H9 (cell line): ENCODE data around the gene ITPR3. TPM values are rescaled to one million over a fixed set of nuclear protein-coding genes. Genes with fewer than 3 reads are reported as not detected.

Experiments used
- DNase-seq: peaks from one replicate; pipeline ENCODE4 v3.0.0-alpha.2; 2017
- H2AFZ ChIP-seq: one replicate; pipeline ENCODE4 v1.6.1; 2013; ENCODE audit warnings: mild to moderate bottlenecking, low read length, control low read depth, moderate library complexity
- H2AK5ac ChIP-seq: 2 replicates; pipeline ENCODE4 v1.6.1; 2013; ENCODE audit warnings: low read length, control low read depth, mixed read lengths; ENCODE audit not compliant: insufficient read length
- H2BK120ac ChIP-seq: one replicate; pipeline ENCODE4 v1.6.1; 2013; ENCODE audit warnings: low read depth, mild to moderate bottlenecking, low read length, control low read depth, inconsistent platforms; ENCODE audit not compliant: poor library complexity, severe bottlenecking
- H2BK12ac ChIP-seq: 2 replicates; pipeline ENCODE4 v1.6.1; 2013; ENCODE audit warnings: low read length, control low read depth, mixed read lengths, low read depth; ENCODE audit not compliant: insufficient read length
- H2BK15ac ChIP-seq: 2 replicates; pipeline ENCODE4 v1.6.1; 2013; ENCODE audit warnings: low read depth, low read length, control low read depth
- H2BK20ac ChIP-seq: one replicate; pipeline ENCODE4 v1.6.1; 2013; ENCODE audit warnings: low read depth, mild to moderate bottlenecking, low read length, control low read depth, inconsistent platforms; ENCODE audit not compliant: poor library complexity, severe bottlenecking
- H2BK5ac ChIP-seq: 2 replicates; pipeline ENCODE4 v1.6.1; 2013; ENCODE audit warnings: low read length, control low read depth, mixed read lengths; ENCODE audit not compliant: insufficient read length
- H3K14ac ChIP-seq: 2 replicates; pipeline ENCODE4 v1.6.1; 2013; ENCODE audit warnings: low read length, control low read depth; ENCODE audit not compliant: insufficient read depth
- H3K18ac ChIP-seq: 2 replicates; pipeline ENCODE4 v1.6.1; 2013; ENCODE audit warnings: low read depth, mild to moderate bottlenecking, mixed read lengths, low read length, control low read depth; ENCODE audit not compliant: insufficient read length
- H3K23ac ChIP-seq: 2 replicates; pipeline ENCODE4 v1.6.1; 2013; ENCODE audit warnings: low read length, control low read depth, mixed read lengths, low read depth; ENCODE audit not compliant: insufficient read length
- H3K23me2 ChIP-seq: 2 replicates; pipeline ENCODE4 v1.6.1; 2013; ENCODE audit warnings: low read depth, mild to moderate bottlenecking, mixed read lengths, low read length, control low read depth; ENCODE audit not compliant: insufficient read length, poor library complexity, severe bottlenecking
- H3K27ac ChIP-seq: 2 replicates; pipeline ENCODE4 v1.5.1; 2013; ENCODE audit warnings: low read length, control low read depth, mixed read lengths, low read depth; ENCODE audit not compliant: insufficient read length
- H3K27me3 ChIP-seq: 2 replicates; pipeline ENCODE4 v1.6.1; 2013; ENCODE audit warnings: low read length, control low read depth, inconsistent platforms; ENCODE audit not compliant: insufficient read depth
- H3K4ac ChIP-seq: 2 replicates; pipeline ENCODE4 v1.6.1; 2013; ENCODE audit warnings: low read depth, mild to moderate bottlenecking, control low read depth, inconsistent platforms, low read length, moderate library complexity
- H3K4me1 ChIP-seq: 2 replicates; pipeline ENCODE4 v1.6.1; 2013; ENCODE audit warnings: low read length, control low read depth, inconsistent platforms; ENCODE audit not compliant: insufficient read depth
- H3K4me2 ChIP-seq: 2 replicates; pipeline ENCODE4 v1.6.1; 2013; ENCODE audit warnings: low read length, control low read depth, mixed read lengths; ENCODE audit not compliant: insufficient read length, insufficient read depth
- H3K56ac ChIP-seq: 2 replicates; pipeline ENCODE4 v1.6.1; 2013; ENCODE audit warnings: low read depth, mild to moderate bottlenecking, mixed read lengths, low read length, control low read depth; ENCODE audit not compliant: insufficient read length
- H3K79me1 ChIP-seq: 2 replicates; pipeline ENCODE4 v1.6.1; 2013; ENCODE audit warnings: low read depth, mild to moderate bottlenecking, moderate library complexity, low read length, control low read depth, inconsistent platforms; ENCODE audit not compliant: insufficient read depth, poor library complexity, severe bottlenecking
- H3K79me2 ChIP-seq: 2 replicates; pipeline ENCODE4 v1.6.1; 2013; ENCODE audit warnings: low read length, control low read depth, inconsistent platforms; ENCODE audit not compliant: insufficient read depth
- H3K9ac ChIP-seq: 2 replicates; pipeline ENCODE4 v1.6.1; 2013; ENCODE audit warnings: low read length, control low read depth, mixed read lengths; ENCODE audit not compliant: insufficient read length; ENCODE audit errors: extremely low read depth
- H3K9me3 ChIP-seq: one replicate; pipeline ENCODE4 v1.6.1; 2013; ENCODE audit warnings: low read depth, low read length, inconsistent platforms; ENCODE audit not compliant: control insufficient read depth
- H3T11ph ChIP-seq: one replicate; pipeline ENCODE4 v1.6.1; 2013; ENCODE audit warnings: mild to moderate bottlenecking, low read length, control low read depth, inconsistent platforms
- H4K20me1 ChIP-seq: one replicate; pipeline ENCODE4 v1.6.1; 2013; ENCODE audit not compliant: control insufficient read depth, insufficient read length, insufficient read depth
- H4K5ac ChIP-seq: 2 replicates; pipeline ENCODE4 v1.6.1; 2013; ENCODE audit warnings: low read depth, mild to moderate bottlenecking, mixed read lengths, low read length, control low read depth; ENCODE audit not compliant: insufficient read length
- H4K8ac ChIP-seq: replicated peaks from 2 replicates; pipeline ENCODE4 v1.6.1; 2013; ENCODE audit warnings: low read length, control low read depth, mixed read lengths, low read depth; ENCODE audit not compliant: insufficient read length
- H4K91ac ChIP-seq: 2 replicates; pipeline ENCODE4 v1.6.1; 2013; ENCODE audit warnings: low read depth, mild to moderate bottlenecking, moderate library complexity, mixed read lengths, low read length, control low read depth; ENCODE audit not compliant: insufficient read length
- H3K27ac Mint-ChIP-seq, 3 experiments: 2 replicates in 2 of 3; 3 replicates in 1 of 3; pipeline ENCODE4 v1.8.0; 2020 to 2021; ENCODE audit warnings: mixed read lengths in 3 of 3, mild to moderate bottlenecking in 1 of 3, moderate library complexity in 1 of 3
- H3K27me3 Mint-ChIP-seq: 2 replicates; pipeline ENCODE4 v1.8.0; 2021; ENCODE audit warnings: low read depth, mild to moderate bottlenecking, moderate library complexity, mixed read lengths
- H3K36me3 Mint-ChIP-seq, 3 experiments: 2 replicates in 2 of 3; 3 replicates in 1 of 3; pipeline ENCODE4 v1.8.0; 2020 to 2021; ENCODE audit warnings: low read depth in 3 of 3, mixed read lengths in 3 of 3; ENCODE audit not compliant: insufficient read depth in 1 of 3
- H3K4me1 Mint-ChIP-seq, 2 experiments: 2 replicates each; pipeline ENCODE4 v1.8.0; 2020; ENCODE audit warnings: mixed read lengths in 2 of 2
- H3K4me3 Mint-ChIP-seq, 2 experiments: 2 replicates in 1 of 2; 3 replicates in 1 of 2; pipeline ENCODE4 v1.8.0; 2020 to 2021; ENCODE audit warnings: mild to moderate bottlenecking in 2 of 2, mixed read lengths in 2 of 2, moderate library complexity in 1 of 2
- H3K9me3 Mint-ChIP-seq, 2 experiments: 2 replicates in 1 of 2; 3 replicates in 1 of 2; pipeline ENCODE4 v1.8.0; 2020; ENCODE audit warnings: mild to moderate bottlenecking in 2 of 2, mixed read lengths in 2 of 2, moderate library complexity in 1 of 2
- CTCF ChIP-seq: fragments of 200-600 bp; sonication (generic); conservative IDR thresholded peaks from 3 replicates; pipeline ENCODE4 v1.8.0; 2021; ENCODE audit warnings: antibody characterized with exemption, mild to moderate bottlenecking
- WGBS: extraction: QIAGEN DNeasy Blood & Tissue Kit; methylation state at CpG from one replicate; pipeline ENCODE4 v1.1.7; 2013; ENCODE audit warnings: missing lambda C conversion rate, low lambda C conversion rate, mixed read lengths; ENCODE audit not compliant: insufficient read length; ENCODE audit errors: extremely low coverage; 5-methylcytosine and 5-hydroxymethylcytosine counted together
- total RNA-seq: library from RNA; stranded (reverse); gene quantifications from 2 replicates; pipeline ENCODE4 v1.2.1, GENCODE V29; 2021

Gene ITPR3
- total RNA-seq, 1 experiment from 2014 or later, result 40.3 TPM

DNA sequence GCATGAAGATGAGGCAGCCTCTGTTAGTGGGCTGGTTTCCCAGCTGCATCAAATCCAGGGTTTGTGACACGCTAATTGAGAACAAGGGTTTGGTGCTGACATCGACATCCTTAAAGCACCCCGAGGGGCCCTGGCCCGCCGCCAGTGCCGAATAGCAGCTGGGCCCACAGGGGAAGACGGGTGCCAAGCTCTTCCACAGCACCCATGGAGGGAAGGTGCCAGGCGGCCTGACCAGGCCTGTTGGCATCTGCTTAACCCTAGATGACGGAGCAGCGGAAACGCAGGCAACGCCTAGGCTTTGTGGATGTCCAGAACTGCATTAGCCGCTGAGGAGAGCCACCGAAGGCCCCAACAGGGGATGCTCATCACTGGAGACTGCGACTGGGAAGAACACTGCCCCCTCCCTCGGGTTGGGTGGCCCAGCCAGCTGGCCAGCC is 74.3 kb downstream of the ITPR3 start:
- Histone ChIP-seq H3K79me2 (no peaks in the 10 kb centered on the region), H4K91ac (no peak overlapping the region), H2BK15ac (no peak overlapping the region), H3K56ac (no peak overlapping the region), H2AFZ (no peak overlapping the region), H2BK12ac (no peak overlapping the region), H3K9ac (no peak overlapping the region), H3K79me1 (no peaks in the 10 kb centered on the region), H2BK5ac (no peak overlapping the region), H3K23me2 (no peaks in the 10 kb centered on the region), H3K18ac (no peak overlapping the region), H3T11ph (no peak overlapping the region), H3K4me1 (0 out of 2 replicates have a peak, but pooled peaks cover 3% of the 10 kb centered on the region), H4K8ac (no peak overlapping the region), H2BK20ac (no peak overlapping the region), H2AK5ac (no peak overlapping the region), H3K23ac (no peak overlapping the region), H3K27ac (no peak overlapping the region), H4K20me1 (no peaks in the 10 kb centered on the region), H3K14ac (no peak overlapping the region), H3K27me3 (no peaks in the 10 kb centered on the region), H3K4ac (no peak overlapping the region), H3K4me2 (no peak overlapping the region), H3K9me3 (no peaks in the 10 kb centered on the region), H4K5ac (no peak overlapping the region), H2BK120ac (no peak overlapping the region)
- peaks cover 28 to 93% (median 78%) of the 10 kb centered on the region in 3 experiments; a peak in 6 of 7 replicates for H3K36me3 Mint-ChIP-seq
- H3K4me1 Mint-ChIP-seq, result peaks cover 17 to 20% of the 10 kb centered on the region in 2 experiments
- no peaks in the 10 kb centered on the region for H3K27me3 Mint-ChIP-seq
- WGBS, result no CpG with 5 or more reads among the region's 16 CpGs
- H3K27ac Mint-ChIP-seq, result no peak overlapping the region
- no peaks in the 10 kb centered on the region for H3K9me3 Mint-ChIP-seq
- H3K4me3 Mint-ChIP-seq, result no peak overlapping the region
- TF ChIP-seq CTCF, result no peak
- no peak for DNase-seq
